SK-N-SH (cell line): ENCODE measurements around the gene AFF1. TPM values are rescaled to one million over a fixed set of nuclear protein-coding genes. Genes with fewer than 3 reads are reported as not detected.

Experiments used
- CTCF ChIA-PET: fragments of 300-600, 350-600 bp; formaldehyde crosslinking; extraction: SDS; loops from one replicate; lab custom pipeline; 2021; lab: Yijun Ruan, JAX
- POLR2A ChIA-PET: fragments of 350-600 bp; sonication (Branson Sonifier 250); formaldehyde crosslinking; extraction: SDS; loops from one replicate; lab custom pipeline; 2020; ENCODE audit warnings: antibody characterized with exemption, inconsistent platforms; lab: Yijun Ruan, JAX
- DNase-seq: peaks from one replicate; pipeline ENCODE4 v3.0.0; 2012
- H2AFZ ChIP-seq: fragments of 200-600 bp; sonication (generic); 2 replicates; pipeline ENCODE4 v1.8.1; 2016; ENCODE audit warnings: antibody characterized with exemption, mild to moderate bottlenecking, low read depth
- H3F3A ChIP-seq: fragments of 200-600 bp; sonication (generic); replicated peaks from 2 replicates; pipeline ENCODE3; 2016; ENCODE audit warnings: antibody characterized with exemption, mild to moderate bottlenecking; ENCODE audit not compliant: insufficient read depth
- H3K27ac ChIP-seq, 2 experiments: fragments of 200-500 bp in 1 of 2; fragments of 200-600 bp in 1 of 2; sonication (Bioruptor generic) in 1 of 2; sonication (generic), shearing (Covaris generic) in 1 of 2; 2 replicates each; pipeline versions ENCODE4 v1.5.1 to v1.6.1; 2014 to 2016; ENCODE audit warnings: low read depth in 2 of 2, inconsistent platforms in 1 of 2, low read length in 1 of 2, mild to moderate bottlenecking in 1 of 2, mixed read lengths in 1 of 2
- H3K27me3 ChIP-seq: fragments of 200-600 bp; sonication (generic), shearing (Covaris generic); 2 replicates; pipeline ENCODE4 v1.6.1; 2016; ENCODE audit warnings: mixed run types; ENCODE audit not compliant: insufficient read depth
- H3K36me3 ChIP-seq, 2 experiments: fragments of 200-500 bp in 1 of 2; fragments of 200-600 bp in 1 of 2; sonication (Bioruptor generic) in 1 of 2; sonication (generic) in 1 of 2; replicated peaks in 1 of 2; 2 replicates each; pipeline versions ENCODE3 to v1.5.1; 2014 to 2016; ENCODE audit warnings: low read length in 1 of 2, mild to moderate bottlenecking in 1 of 2; ENCODE audit not compliant: insufficient read depth in 2 of 2, control insufficient read depth in 1 of 2
- H3K4me1 ChIP-seq, 2 experiments: fragments of 200-500 bp in 1 of 2; fragments of 200-600 bp in 1 of 2; sonication (Bioruptor generic) in 1 of 2; sonication (generic), shearing (Covaris generic) in 1 of 2; 2 replicates each; pipeline versions ENCODE4 v1.5.1 to v1.6.1; 2014 to 2016; ENCODE audit warnings: low read depth in 1 of 2, low read length in 1 of 2, mixed run types in 1 of 2; ENCODE audit not compliant: insufficient read depth in 2 of 2, control insufficient read depth in 1 of 2
- H3K4me2 ChIP-seq: fragments of 200-600 bp; sonication (generic), shearing (Covaris generic); 2 replicates; pipeline ENCODE4 v1.6.1; 2017; ENCODE audit warnings: mixed run types
- H3K4me3 ChIP-seq, 2 experiments: fragments of 200-500 bp in 1 of 2; fragments of 200-600 bp in 1 of 2; sonication (Bioruptor generic) in 1 of 2; sonication (generic), shearing (Covaris generic) in 1 of 2; 2 replicates each; pipeline versions ENCODE4 v1.5.1 to v1.8.1; 2014 to 2016; ENCODE audit warnings: low read depth in 2 of 2, inconsistent platforms in 1 of 2, low read length in 1 of 2, mild to moderate bottlenecking in 1 of 2, mixed read lengths in 1 of 2, moderate library complexity in 1 of 2
- H3K79me2 ChIP-seq: fragments of 200-600 bp; sonication (generic); 2 replicates; pipeline ENCODE4 v1.8.1; 2017; ENCODE audit warnings: mild to moderate bottlenecking; ENCODE audit not compliant: insufficient read depth
- H3K9ac ChIP-seq: fragments of 200-600 bp; sonication (generic); 2 replicates; pipeline ENCODE4 v1.6.1; 2017; ENCODE audit warnings: mixed run types
- H3K9me2 ChIP-seq: fragments of 200-600 bp; sonication (generic); 2 replicates; pipeline ENCODE4 v1.6.1; 2017; ENCODE audit warnings: mixed run types
- H3K9me3 ChIP-seq: fragments of 200-600 bp; sonication (generic); 2 replicates; pipeline ENCODE4 v1.6.1; 2017; ENCODE audit warnings: mixed run types, mild to moderate bottlenecking, moderate library complexity
- H4K20me1 ChIP-seq: fragments of 200-600 bp; sonication (generic); 2 replicates; pipeline ENCODE4 v1.6.1; 2017; ENCODE audit warnings: mild to moderate bottlenecking, mixed run types; ENCODE audit not compliant: insufficient read depth
- CTCF ChIP-seq: fragments of 200-600 bp; sonication (generic); IDR thresholded peaks from 2 replicates; pipeline ENCODE4 v1.6.1; 2017; ENCODE audit warnings: antibody characterized with exemption, mild to moderate bottlenecking, moderate library complexity
- ELF1 ChIP-seq: IDR thresholded peaks from 2 replicates; pipeline ENCODE4 v1.4.0; 2012
- EP300 ChIP-seq, 2 experiments: IDR thresholded peaks; 2 replicates each; pipeline versions ENCODE4 v1.4.0 to v1.6.1; 2012; ENCODE audit warnings: borderline replicate concordance in 1 of 2, low read depth in 1 of 2, low read length in 1 of 2
- EZH2phosphoT487 ChIP-seq: fragments of 200-600 bp; sonication (generic); IDR thresholded peaks from 2 replicates; pipeline ENCODE4 v1.6.1; 2017; ENCODE audit warnings: low read depth, mixed run types, mild to moderate bottlenecking, antibody characterized with exemption, moderate library complexity, borderline replicate concordance
- FOXJ3 ChIP-seq: sonication (generic); formaldehyde crosslinking; IDR thresholded peaks from 2 replicates; pipeline ENCODE4 v1.5.1; 2020; ENCODE audit warnings: mild to moderate bottlenecking, missing genetic modification reagents
- GABPA ChIP-seq: IDR thresholded peaks from 2 replicates; pipeline ENCODE4 v1.4.0; 2012; ENCODE audit warnings: low read depth, mild to moderate bottlenecking
- GATA2 ChIP-seq: sonication (generic); formaldehyde crosslinking; IDR thresholded peaks from 2 replicates; pipeline ENCODE4 v1.5.0; 2020; ENCODE audit warnings: mild to moderate bottlenecking, missing genetic modification reagents
- MAX ChIP-seq: IDR thresholded peaks from 2 replicates; pipeline ENCODE4 v1.4.0; 2012; ENCODE audit warnings: low read depth
- MXI1 ChIP-seq: IDR thresholded peaks from 2 replicates; pipeline ENCODE4 v1.6.1; 2012; ENCODE audit warnings: mild to moderate bottlenecking, low read depth, low read length, improper control_type of control experiment
- RXRA ChIP-seq: IDR thresholded peaks from 2 replicates; pipeline ENCODE4 v1.4.0; 2012; ENCODE audit warnings: low read depth, mild to moderate bottlenecking, borderline replicate concordance
- SIN3A ChIP-seq: IDR thresholded peaks from 2 replicates; pipeline ENCODE4 v1.6.1; 2012; ENCODE audit warnings: low read depth, mild to moderate bottlenecking, low read length, moderate library complexity, borderline replicate concordance
- SMC3 ChIP-seq: IDR thresholded peaks from 2 replicates; pipeline ENCODE4 v1.6.1; 2012; ENCODE audit warnings: low read depth, low read length, improper control_type of control experiment
- TAF1 ChIP-seq: IDR thresholded peaks from 2 replicates; pipeline ENCODE4 v1.6.1; 2012; ENCODE audit warnings: low read depth, mild to moderate bottlenecking, low read length, moderate library complexity, borderline replicate concordance
- TCF12 ChIP-seq: IDR thresholded peaks from 2 replicates; pipeline ENCODE4 v1.4.0; 2012
- TEAD4 ChIP-seq: IDR thresholded peaks from 2 replicates; pipeline ENCODE4 v1.4.0; 2012; ENCODE audit warnings: mild to moderate bottlenecking, borderline replicate concordance; ENCODE audit not compliant: insufficient read depth
- ZBTB33 ChIP-seq: IDR thresholded peaks from 2 replicates; pipeline ENCODE4 v1.4.0; 2012; ENCODE audit warnings: low read depth, borderline replicate concordance
- WGBS: methylation state at CpG from one replicate; pipeline ENCODE4 v1.1.6; 2017; ENCODE audit warnings: low lambda C conversion rate; 5-methylcytosine and 5-hydroxymethylcytosine counted together
- polyA plus RNA-seq, 3 experiments: library from polyadenylated mRNA; depleted of rRNA; stranded (reverse); fragments of >200 nt; gene quantifications; 2 replicates each; pipeline ENCODE4 v1.2.3, GENCODE V29; 2012
- TF ChIP-seq, protein P1 (sequence below): IDR thresholded peaks from 2 replicates; pipeline ENCODE4 v1.4.0; 2012; ENCODE audit warnings: low read depth, borderline replicate concordance
- TF ChIP-seq, protein P2 (sequence below): IDR thresholded peaks from 2 replicates; pipeline ENCODE4 v1.6.1; 2012; ENCODE audit warnings: mild to moderate bottlenecking, low read depth, low read length, moderate library complexity

AFF1 gene
- polyA plus RNA-seq, 1 of the 3 experiments (the other 2 are of a cell fraction), result 2.7 TPM

DNA sequence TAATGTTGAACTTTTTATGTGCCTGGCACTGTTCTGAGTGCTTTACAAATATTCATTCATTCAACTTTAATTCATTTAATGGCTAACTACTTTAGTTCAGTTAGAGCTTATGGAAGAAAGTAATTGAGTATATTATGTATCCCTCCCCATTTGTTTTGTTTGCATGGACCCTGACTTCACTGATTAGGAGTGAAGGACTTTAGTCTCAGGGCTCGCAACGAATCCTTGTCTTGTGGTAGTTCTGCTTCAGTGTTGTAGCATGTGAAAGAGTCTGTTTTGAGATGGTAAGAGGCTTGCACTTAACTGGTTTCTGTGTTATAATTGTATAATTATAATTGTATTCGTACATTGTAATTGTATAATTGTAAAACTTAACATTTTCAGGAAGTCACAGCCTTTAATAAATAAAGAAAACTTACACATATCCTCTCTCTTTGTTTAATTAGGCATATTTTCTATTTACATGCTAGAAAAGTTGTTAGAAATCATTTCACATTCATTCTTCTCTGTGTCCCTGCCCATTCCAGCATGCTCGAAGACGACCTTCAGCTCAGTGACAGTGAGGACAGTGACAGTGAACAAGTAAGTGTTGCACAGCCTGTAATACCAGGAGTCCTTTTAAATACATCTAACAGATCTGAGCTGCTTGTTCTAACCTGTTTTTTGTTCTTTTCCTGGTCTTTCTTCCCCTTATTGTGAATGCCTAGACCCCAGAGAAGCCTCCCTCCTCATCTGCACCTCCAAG is 170.5 kb downstream of the AFF1 start (continued):
- TF ChIP-seq TAF1 (no peak), GATA2 (CRISPR knock-in tag) (no peak), ZBTB33 (no peak)

DNA sequence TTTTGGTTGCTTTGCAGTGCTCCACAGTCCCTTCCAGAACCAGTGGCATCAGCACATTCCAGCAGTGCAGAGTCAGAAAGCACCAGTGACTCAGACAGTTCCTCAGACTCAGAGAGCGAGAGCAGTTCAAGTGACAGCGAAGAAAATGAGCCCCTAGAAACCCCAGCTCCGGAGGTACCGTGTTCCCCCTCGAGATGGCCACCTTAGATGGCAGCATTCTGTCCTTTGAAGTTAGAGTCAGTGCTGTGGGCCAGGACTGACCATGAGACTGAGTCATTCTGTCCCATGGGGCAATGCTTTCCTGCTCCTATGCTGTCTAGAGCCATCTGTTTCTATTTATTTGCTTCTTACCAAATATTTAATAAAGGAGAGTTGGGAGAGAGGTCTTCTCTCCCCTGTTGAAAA is 173.3 kb downstream of the AFF1 start:
- no peak overlapping the region for H2AFZ ChIP-seq
- TF ChIP-seq MXI1, result no peak
- TF ChIP-seq, protein P1, sequence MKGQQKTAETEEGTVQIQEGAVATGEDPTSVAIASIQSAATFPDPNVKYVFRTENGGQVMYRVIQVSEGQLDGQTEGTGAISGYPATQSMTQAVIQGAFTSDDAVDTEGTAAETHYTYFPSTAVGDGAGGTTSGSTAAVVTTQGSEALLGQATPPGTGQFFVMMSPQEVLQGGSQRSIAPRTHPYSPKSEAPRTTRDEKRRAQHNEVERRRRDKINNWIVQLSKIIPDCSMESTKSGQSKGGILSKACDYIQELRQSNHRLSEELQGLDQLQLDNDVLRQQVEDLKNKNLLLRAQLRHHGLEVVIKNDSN, result no peak
- TF ChIP-seq ELF1, result no peak
- no peak for TF ChIP-seq ZBTB33
- no peak for TF ChIP-seq SMC3
- no peak for TF ChIP-seq GATA2 (CRISPR knock-in tag)
- TF ChIP-seq CTCF, result no peak
- TF ChIP-seq MAX, result peak; percentile 15; the same call in 1 of the 2 replicates
- peak; percentile 82 for TF ChIP-seq TCF12
- TF ChIP-seq SIN3A, result 0 out of 2 replicates have a peak, but pooled peaks have one; percentile 34
- TF ChIP-seq EP300 (IDR thresholded peaks at IDR 0.05; ENCODE audit: borderline replicate concordance in 1 of 2, low read depth in 1 of 2, low read length in 1 of 2), result peak; percentile 7 to 44; a peak in 1 of 4 replicates
- TF ChIP-seq EZH2phosphoT487, result no peak
- TF ChIP-seq FOXJ3, result no peak
- no peak for TF ChIP-seq GABPA
- TF ChIP-seq RXRA, result peak; percentile 46; the same call in 1 of the 2 replicates
- TF ChIP-seq, protein P2, sequence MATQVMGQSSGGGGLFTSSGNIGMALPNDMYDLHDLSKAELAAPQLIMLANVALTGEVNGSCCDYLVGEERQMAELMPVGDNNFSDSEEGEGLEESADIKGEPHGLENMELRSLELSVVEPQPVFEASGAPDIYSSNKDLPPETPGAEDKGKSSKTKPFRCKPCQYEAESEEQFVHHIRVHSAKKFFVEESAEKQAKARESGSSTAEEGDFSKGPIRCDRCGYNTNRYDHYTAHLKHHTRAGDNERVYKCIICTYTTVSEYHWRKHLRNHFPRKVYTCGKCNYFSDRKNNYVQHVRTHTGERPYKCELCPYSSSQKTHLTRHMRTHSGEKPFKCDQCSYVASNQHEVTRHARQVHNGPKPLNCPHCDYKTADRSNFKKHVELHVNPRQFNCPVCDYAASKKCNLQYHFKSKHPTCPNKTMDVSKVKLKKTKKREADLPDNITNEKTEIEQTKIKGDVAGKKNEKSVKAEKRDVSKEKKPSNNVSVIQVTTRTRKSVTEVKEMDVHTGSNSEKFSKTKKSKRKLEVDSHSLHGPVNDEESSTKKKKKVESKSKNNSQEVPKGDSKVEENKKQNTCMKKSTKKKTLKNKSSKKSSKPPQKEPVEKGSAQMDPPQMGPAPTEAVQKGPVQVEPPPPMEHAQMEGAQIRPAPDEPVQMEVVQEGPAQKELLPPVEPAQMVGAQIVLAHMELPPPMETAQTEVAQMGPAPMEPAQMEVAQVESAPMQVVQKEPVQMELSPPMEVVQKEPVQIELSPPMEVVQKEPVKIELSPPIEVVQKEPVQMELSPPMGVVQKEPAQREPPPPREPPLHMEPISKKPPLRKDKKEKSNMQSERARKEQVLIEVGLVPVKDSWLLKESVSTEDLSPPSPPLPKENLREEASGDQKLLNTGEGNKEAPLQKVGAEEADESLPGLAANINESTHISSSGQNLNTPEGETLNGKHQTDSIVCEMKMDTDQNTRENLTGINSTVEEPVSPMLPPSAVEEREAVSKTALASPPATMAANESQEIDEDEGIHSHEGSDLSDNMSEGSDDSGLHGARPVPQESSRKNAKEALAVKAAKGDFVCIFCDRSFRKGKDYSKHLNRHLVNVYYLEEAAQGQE, result no peak
- TF ChIP-seq TEAD4, result peak; percentile 84

More for the DNA sequence above, 173.3 kb downstream of the AFF1 start:
- H3K4me2 ChIP-seq, result peak overlapping the region; percentile 71
- ChIA-PET POLR2A (no interaction called here), CTCF (interaction anchor here (1.2 kb wide), 1 partner anchor 15 kb away, joined by 3 read pairs; no protein-coding TSS in a partner anchor)
- H3K9me3 ChIP-seq, result no peaks in the 10 kb centered on the region
- no peaks in the 10 kb centered on the region for H3K79me2 ChIP-seq
- H3F3A ChIP-seq, result peaks cover 33% of the 10 kb centered on the region
- no peaks in the 10 kb centered on the region for H3K9me2 ChIP-seq
- H3K4me3 ChIP-seq, result peak overlapping the region; percentile 12 to 30; a peak in 2 of 4 replicates
- peak overlapping the region; percentile 33; the same call in 1 of the 2 replicates for H3K9ac ChIP-seq
- 0% methylated on average over 3 of the region's 5 CpGs for WGBS
- H3K27ac ChIP-seq, result peak overlapping the region; percentile 85 to 94
- H3K4me1 ChIP-seq, result peaks cover 26 to 31% of the 10 kb centered on the region in 2 experiments
- H3K27me3 ChIP-seq, result no peaks in the 10 kb centered on the region
- DNase-seq, result peak; percentile 37
- no peaks in the 10 kb centered on the region for H4K20me1 ChIP-seq
- peaks cover 2 to 11% of the 10 kb centered on the region in 2 experiments for H3K36me3 ChIP-seq
